GM13976 (cell line): ENCODE results near the gene CRIM1.

Experiments
- DNase-seq: peaks from one replicate; pipeline ENCODE4 v3.0.0; 2012; ENCODE audit warnings: low spot score
- in situ Hi-C: fragments of 300-500 bp; cut with MboI; formaldehyde crosslinking; loops from one replicate; pipeline ENCODE4 v1.12.0; 2022; ENCODE audit warnings: low sequenced_read_pairs, mixed read lengths, inconsistent platforms; ENCODE audit not compliant: unreplicated experiment
- TF ChIP-seq, protein P1 (sequence below): IDR thresholded peaks from 2 replicates; pipeline ENCODE4 v1.5.1; 2012; ENCODE audit warnings: borderline replicate concordance, mild to moderate bottlenecking; ENCODE audit not compliant: insufficient read depth; ENCODE audit errors: extremely low read depth, missing control alignments, control extremely low read depth

The CRIM1 gene

DNA sequence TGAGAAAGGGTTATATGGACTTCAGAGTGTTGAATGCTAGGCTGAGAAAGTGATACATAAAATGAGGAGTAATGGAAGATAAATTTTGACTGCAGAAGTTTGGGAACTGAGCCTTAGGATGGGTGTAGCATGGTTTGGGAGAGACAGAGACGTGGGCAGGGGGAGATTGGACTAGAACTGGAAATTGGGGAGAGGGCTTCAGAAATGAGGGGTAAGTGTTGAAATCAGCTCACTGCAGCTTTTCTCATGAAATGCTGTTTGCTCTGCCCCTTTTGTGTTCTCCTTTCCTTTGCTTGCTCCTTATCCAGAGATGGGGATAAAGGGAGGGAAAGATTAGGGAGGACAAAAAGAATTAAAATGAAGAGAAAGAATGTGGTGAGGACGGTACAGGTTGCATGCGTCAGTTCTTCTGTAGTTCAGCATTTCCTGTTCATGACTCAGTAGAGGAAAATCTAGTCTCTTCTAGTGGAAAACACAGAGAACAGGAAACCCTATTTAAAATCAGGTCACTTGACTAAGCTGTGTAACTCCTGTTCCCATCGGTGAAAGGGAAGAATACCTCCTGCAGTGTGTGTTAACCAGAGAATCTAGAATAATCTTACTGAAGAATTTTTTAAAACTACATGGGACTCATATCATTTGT is 105.6 kb downstream of the CRIM1 start:
- TF ChIP-seq, protein P1, sequence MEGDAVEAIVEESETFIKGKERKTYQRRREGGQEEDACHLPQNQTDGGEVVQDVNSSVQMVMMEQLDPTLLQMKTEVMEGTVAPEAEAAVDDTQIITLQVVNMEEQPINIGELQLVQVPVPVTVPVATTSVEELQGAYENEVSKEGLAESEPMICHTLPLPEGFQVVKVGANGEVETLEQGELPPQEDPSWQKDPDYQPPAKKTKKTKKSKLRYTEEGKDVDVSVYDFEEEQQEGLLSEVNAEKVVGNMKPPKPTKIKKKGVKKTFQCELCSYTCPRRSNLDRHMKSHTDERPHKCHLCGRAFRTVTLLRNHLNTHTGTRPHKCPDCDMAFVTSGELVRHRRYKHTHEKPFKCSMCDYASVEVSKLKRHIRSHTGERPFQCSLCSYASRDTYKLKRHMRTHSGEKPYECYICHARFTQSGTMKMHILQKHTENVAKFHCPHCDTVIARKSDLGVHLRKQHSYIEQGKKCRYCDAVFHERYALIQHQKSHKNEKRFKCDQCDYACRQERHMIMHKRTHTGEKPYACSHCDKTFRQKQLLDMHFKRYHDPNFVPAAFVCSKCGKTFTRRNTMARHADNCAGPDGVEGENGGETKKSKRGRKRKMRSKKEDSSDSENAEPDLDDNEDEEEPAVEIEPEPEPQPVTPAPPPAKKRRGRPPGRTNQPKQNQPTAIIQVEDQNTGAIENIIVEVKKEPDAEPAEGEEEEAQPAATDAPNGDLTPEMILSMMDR = no peak
- DNase-seq = no peak
- in situ Hi-C loops = no loop called here

DNA sequence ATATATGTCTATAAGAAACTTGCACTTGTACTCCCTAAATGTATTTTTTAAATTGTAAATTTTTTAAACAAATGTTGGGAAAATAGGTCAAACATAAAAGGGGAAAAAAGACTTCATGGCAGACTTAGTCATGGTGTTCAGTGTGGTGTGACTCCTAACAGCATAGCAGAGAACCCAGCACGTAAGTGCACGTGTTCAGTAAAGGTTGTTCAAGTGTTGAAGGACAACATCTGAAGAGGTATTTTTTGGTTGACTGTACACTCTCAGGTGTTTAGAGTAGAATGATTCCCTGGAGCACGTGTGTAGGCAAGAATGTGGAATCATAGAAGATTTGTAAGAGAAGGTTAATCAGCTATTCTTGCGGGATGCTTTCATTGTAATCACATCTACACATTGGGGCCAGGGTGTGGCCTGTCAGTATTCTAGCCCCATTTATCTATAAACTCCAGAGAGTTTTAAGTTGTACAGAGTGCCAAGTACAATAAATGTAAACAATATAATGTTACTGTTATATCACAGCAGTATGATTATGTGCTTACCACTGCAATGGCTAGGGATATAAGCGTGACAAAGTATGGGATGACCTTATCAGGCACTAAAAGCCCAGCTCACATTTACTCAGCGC is 106.8 kb downstream of the CRIM1 start:
- TF ChIP-seq, protein P1 = no peak
- in situ Hi-C loops = no loop called here
- no peak for DNase-seq

DNA sequence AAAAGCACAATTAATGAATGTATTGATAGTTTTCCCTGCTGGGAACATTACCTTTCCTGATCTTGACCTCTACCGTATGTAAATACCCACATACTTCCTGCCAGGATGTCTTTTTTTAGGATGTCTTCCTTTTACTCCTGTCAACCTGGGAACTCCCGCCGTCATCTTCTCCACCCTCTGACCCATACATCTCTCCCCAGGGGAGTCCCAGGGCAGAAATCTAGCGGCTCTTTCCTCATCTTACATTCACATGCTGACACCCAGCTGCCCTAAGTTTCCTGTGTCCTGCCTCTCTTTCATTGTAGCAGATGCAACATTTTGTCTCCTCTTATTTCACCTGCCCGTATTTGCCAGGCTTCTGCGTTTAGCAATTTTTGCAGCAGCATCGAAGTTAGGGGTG is 107.8 kb downstream of the CRIM1 start:
- TF ChIP-seq, protein P1 = no peak
- in situ Hi-C loops = no loop called here
- no peak for DNase-seq

DNA sequence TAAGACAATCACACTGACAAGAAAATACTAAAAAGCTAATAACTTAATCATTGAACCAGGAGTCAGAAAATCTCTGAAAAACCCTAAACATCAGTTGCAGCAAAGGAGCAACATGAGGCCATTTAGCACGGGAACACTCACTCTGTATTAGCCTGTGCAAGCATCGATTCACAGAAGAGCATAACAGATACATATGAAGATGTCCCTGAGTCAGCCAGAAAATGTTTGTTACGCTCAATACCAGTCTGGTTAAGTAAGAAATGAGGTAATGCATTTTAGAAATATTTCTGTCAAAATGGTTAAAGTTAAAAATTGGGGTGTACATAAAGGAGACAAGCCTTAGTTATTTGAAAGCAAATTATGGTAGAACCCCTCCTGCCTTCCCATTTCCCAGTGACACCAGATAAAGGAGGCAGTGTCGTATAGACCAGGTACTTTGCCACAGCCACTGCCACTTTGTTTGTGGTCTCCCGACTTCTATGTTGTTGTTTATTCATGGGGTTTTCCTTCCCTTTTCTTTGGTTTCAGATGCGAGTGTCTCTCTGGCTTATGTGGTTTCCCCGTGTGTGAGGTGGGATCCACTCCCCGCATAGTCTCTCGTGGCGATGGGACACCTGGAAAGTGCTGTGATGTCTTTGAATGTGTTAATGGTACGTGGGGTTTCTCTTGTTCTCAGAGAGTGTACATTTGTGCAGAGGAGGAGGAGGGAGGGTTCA is 108.6 kb downstream of the CRIM1 start:
- in situ Hi-C loops = no loop called here
- TF ChIP-seq, protein P1 = no peak
- no peak for DNase-seq

DNA sequence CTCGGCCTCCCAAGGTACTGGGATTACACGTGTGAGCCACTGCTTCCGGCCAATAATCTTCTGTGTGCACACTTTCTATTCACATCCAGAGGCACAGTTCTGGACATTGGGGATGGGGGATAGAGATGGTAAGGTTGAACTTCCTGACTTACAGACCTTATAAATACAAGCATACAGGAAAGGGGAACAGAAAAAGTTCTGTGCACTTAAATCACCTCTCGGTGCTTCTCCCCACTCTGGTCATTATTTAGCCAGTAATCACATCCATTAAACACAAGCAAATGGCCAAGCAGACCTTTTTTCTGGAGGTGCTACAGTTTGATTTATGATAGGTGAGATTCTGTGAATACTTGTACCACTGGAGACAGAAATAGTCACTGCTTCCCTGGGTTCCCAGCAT is 110.6 kb downstream of the CRIM1 start:
- TF ChIP-seq, protein P1 = no peak
- in situ Hi-C loops = no loop called here
- DNase-seq = no peak

DNA sequence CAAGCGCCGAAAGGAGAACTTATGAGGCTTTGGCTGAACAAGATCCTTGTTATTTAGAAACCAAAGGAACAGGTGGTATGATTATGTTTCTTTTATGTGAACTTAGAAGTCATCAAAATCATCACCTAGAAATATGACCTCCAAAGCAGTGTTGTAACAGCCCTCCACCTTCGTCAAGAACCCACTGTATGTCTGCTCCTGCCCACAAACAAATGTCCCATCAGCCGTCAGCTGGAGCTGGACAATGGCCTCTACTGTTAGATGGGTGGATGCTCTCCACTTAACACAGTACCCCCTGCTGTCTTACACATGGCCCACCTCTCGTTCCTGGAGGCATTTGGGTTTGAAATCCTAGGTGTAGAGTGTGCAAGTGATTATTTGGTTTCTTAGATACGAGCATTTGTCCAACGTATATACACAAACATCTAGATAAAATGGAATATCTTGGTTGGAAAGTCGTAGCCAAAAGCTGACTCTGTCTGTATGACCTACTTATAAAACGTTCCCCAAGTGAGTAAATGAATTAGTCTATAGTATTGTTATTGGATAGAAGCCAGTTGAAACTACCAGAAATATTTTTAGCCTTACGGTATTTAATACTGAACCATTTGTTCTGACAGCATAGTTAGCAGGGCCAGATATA is 113.0 kb downstream of the CRIM1 start:
- no peak for DNase-seq
- in situ Hi-C loops = no loop called here
- TF ChIP-seq, protein P1 = no peak
